ENCODE measurements around the gene CCL8.

CCL8 gene

DNA sequence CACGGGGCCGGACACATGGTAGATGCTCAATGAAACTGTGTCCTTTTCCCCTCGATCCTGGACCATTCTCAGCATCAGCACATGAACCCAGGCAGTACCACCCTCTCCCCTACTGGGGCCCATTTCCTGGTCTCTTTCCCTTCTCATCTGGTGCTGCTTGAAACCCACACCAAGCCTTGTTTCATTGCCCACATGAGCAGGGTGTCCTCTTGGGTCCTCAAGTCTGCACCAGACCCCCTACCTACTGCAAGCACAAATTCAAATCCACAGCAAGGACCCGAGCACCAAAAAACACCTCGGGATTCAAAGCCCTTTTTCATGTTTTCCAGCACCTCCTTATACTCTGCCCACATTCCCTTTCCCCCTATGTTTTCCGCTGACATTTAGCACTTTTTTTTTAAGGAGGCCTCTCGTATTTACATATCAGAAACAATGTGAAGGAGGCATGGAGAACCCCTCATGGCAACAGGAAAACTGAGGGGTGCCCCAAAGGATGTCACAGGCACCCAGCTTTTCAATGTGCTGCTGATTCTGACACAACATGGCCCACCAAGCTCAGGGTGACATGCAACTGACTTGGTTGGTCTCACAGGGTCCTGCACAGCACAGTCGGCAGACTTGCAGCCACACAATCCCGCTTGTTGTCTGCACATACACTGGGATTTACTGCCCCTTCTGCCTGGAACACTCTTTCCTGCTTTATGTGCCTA lies 48.4 kb downstream of the CCL8 start:
- no peaks in the 10 kb centered on the region for H3F3A ChIP-seq (ENCODE audit: control insufficient read depth, insufficient read depth)
- no peaks in the 10 kb centered on the region for H3K79me2 ChIP-seq (ENCODE audit: control insufficient read depth, low read length)

DNA sequence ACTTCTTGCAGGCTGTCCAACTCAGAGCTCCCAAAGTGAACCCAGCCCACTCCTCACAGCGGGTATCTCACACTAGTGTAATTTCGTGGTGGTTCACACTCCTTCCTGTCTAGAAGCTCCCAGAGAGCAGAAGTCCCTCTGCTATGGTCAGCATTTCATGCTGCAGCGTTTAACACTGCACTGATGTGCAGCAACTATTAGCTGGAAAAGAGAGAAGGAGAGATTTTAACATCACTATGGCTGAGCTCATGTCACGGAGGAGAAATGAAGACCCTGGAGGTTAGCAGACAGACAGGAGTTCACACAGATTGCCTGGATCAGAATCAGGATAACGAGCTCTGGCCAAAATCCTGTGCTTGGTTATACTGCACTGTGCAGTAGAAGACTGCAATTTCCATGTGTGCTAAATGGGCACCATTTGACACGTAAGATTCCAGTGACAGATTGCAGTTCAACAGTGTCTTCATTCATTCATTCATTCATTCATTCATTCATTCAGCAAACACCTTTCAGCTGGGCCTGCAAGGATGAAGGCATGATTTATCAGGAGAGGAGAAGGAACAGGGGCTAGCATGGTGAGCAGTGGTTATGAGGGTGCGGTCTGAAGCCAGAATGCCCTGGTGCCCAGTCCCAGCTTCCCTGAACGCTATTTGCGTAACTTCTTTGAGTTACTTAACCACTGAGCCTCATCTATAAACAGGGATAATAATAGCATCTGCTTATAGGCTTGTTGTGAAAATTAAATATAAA lies 49.1 kb downstream of the CCL8 start:
- Histone ChIP-seq H3F3A (ENCODE audit: control insufficient read depth, insufficient read depth) (no peaks in the 10 kb centered on the region), H3K9me3 (ENCODE audit: control insufficient read depth, insufficient read depth, low read length) (no peaks in the 10 kb centered on the region), H3K27me3 (ENCODE audit: control insufficient read depth, low read length) (peaks cover 9% of the 10 kb centered on the region; the same call in 1 of the 2 replicates), H3K9me2 (replicated peaks; ENCODE audit: control insufficient read depth, low read length) (no peaks in the 10 kb centered on the region), H3K27ac (ENCODE audit: low read depth, low read length) (no peak overlapping the region), H3K36me3 (ENCODE audit: control insufficient read depth, low read length) (0 out of 2 replicates have a peak, but pooled peaks cover 2% of the 10 kb centered on the region), H3K4me2 (ENCODE audit: low read length) (no peak overlapping the region), H3K4me3 (ENCODE audit: low read length) (no peak overlapping the region), H3K79me2 (ENCODE audit: control insufficient read depth, low read length) (no peaks in the 10 kb centered on the region), H3K4me1 (ENCODE audit: control insufficient read depth, low read length) (0 out of 2 replicates have a peak, but pooled peaks cover 3% of the 10 kb centered on the region), H4K20me1 (ENCODE audit: control insufficient read depth, insufficient read depth, low read depth, low read length) (no peaks in the 10 kb centered on the region)
- TF ChIP-seq EZH2phosphoT487 (IDR thresholded peaks at IDR 0.05; ENCODE audit: borderline replicate concordance, low read length): no peak
- TF ChIP-seq, protein P1, sequence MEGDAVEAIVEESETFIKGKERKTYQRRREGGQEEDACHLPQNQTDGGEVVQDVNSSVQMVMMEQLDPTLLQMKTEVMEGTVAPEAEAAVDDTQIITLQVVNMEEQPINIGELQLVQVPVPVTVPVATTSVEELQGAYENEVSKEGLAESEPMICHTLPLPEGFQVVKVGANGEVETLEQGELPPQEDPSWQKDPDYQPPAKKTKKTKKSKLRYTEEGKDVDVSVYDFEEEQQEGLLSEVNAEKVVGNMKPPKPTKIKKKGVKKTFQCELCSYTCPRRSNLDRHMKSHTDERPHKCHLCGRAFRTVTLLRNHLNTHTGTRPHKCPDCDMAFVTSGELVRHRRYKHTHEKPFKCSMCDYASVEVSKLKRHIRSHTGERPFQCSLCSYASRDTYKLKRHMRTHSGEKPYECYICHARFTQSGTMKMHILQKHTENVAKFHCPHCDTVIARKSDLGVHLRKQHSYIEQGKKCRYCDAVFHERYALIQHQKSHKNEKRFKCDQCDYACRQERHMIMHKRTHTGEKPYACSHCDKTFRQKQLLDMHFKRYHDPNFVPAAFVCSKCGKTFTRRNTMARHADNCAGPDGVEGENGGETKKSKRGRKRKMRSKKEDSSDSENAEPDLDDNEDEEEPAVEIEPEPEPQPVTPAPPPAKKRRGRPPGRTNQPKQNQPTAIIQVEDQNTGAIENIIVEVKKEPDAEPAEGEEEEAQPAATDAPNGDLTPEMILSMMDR (IDR thresholded peaks at IDR 0.05; ENCODE audit: low read depth, low read length, poor library complexity, severe bottlenecking): no peak

More for the DNA sequence above, 48.4 kb downstream of the CCL8 start:
- Histone ChIP-seq H3K27ac (ENCODE audit: low read depth, low read length) (no peak overlapping the region), H3K4me3 (ENCODE audit: low read length) (no peak overlapping the region), H4K20me1 (ENCODE audit: control insufficient read depth, insufficient read depth, low read depth, low read length) (no peaks in the 10 kb centered on the region), H3K4me2 (ENCODE audit: low read length) (no peak overlapping the region), H3K27me3 (ENCODE audit: control insufficient read depth, low read length) (peaks cover 9% of the 10 kb centered on the region; the same call in 1 of the 2 replicates), H3K4me1 (ENCODE audit: control insufficient read depth, low read length) (0 out of 2 replicates have a peak, but pooled peaks cover 3% of the 10 kb centered on the region), H3K36me3 (ENCODE audit: control insufficient read depth, low read length) (0 out of 2 replicates have a peak, but pooled peaks cover 2% of the 10 kb centered on the region), H3K9me2 (replicated peaks; ENCODE audit: control insufficient read depth, low read length) (no peaks in the 10 kb centered on the region), H3K9me3 (ENCODE audit: control insufficient read depth, insufficient read depth, low read length) (no peaks in the 10 kb centered on the region)
- TF ChIP-seq EZH2phosphoT487 (IDR thresholded peaks at IDR 0.05; ENCODE audit: borderline replicate concordance, low read length): no peak
- TF ChIP-seq, protein P1 (IDR thresholded peaks at IDR 0.05; ENCODE audit: low read depth, low read length, poor library complexity, severe bottlenecking): no peak

DNA sequence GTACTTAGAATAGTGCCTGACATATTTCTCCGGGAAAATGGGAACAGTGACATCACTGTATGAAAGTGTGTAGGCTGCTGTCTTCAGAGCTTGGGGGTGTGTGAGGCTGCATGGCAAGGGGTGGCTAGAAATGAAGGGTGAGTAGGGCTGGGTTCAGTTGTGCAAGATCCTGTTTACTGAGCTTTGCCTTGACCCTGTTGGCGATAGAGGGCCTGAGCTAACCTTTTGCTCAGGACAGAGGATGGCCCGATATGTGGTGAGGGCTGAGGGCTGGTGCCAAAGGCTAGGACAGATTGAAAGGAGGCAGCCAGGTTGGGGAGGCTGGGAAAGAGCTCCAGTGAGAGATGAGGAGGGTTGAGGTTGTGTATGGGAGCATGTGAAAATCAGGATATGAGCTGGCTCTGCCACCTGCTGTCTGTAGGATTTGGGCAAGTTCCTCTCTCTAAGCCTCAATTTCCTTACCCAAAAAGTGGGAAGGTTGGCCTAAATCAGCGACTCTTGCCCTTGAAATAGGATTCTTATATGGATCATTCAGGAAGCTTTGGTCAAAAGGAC lies 49.8 kb downstream of the CCL8 start:
- no peaks in the 10 kb centered on the region for H3K9me3 ChIP-seq (ENCODE audit: control insufficient read depth, insufficient read depth, low read length)
- H3K9me2 ChIP-seq (replicated peaks; ENCODE audit: control insufficient read depth, low read length): no peaks in the 10 kb centered on the region
- H3K27me3 ChIP-seq (ENCODE audit: control insufficient read depth, low read length): peaks cover 9% of the 10 kb centered on the region; the same call in 1 of the 2 replicates
- 0 out of 2 replicates have a peak, but pooled peaks cover 3% of the 10 kb centered on the region for H3K4me1 ChIP-seq (ENCODE audit: control insufficient read depth, low read length)
- 0 out of 2 replicates have a peak, but pooled peaks cover 2% of the 10 kb centered on the region for H3K36me3 ChIP-seq (ENCODE audit: control insufficient read depth, low read length)
- no peak overlapping the region for H3K4me3 ChIP-seq (ENCODE audit: low read length)
- H4K20me1 ChIP-seq (ENCODE audit: control insufficient read depth, insufficient read depth, low read depth, low read length): no peaks in the 10 kb centered on the region
- no peak for TF ChIP-seq EZH2phosphoT487 (IDR thresholded peaks at IDR 0.05; ENCODE audit: borderline replicate concordance, low read length)
- TF ChIP-seq, protein P1 (IDR thresholded peaks at IDR 0.05; ENCODE audit: low read depth, low read length, poor library complexity, severe bottlenecking): no peak
- H3K79me2 ChIP-seq (ENCODE audit: control insufficient read depth, low read length): no peaks in the 10 kb centered on the region
- H3F3A ChIP-seq (ENCODE audit: control insufficient read depth, insufficient read depth): no peaks in the 10 kb centered on the region
- no peak overlapping the region for H3K4me2 ChIP-seq (ENCODE audit: low read length)
- no peak overlapping the region for H3K27ac ChIP-seq (ENCODE audit: low read depth, low read length)
